ENCODE results near the gene GPR135.

Gene GPR135

GRCh38 chr14:59465316-59466135 is at the start of gene GPR135:
Gene GPR135 (minus strand): TSS chr14:59465380. CDS start chr14:59465226, 154 bp downstream.
- TF ChIP-seq CEBPB (IDR thresholded peaks at IDR 0.05), result no peak
- TF ChIP-seq TAF1 (IDR thresholded peaks at IDR 0.05; ENCODE audit: low read depth), result 0 out of 2 replicates have a peak, but pooled peaks have one; percentile 3
- peak; percentile 27; the same call in 1 of the 2 replicates for TF ChIP-seq MAX (IDR thresholded peaks at IDR 0.05)

- no peak for TF ChIP-seq TAF1 (IDR thresholded peaks at IDR 0.05; ENCODE audit: low read depth)
- TF ChIP-seq FOXM1 (IDR thresholded peaks at IDR 0.05; ENCODE audit: borderline replicate concordance, low read depth), result no peak
- no peak for TF ChIP-seq REST (IDR thresholded peaks at IDR 0.05; ENCODE audit: low read depth)
- no peak for TF ChIP-seq EGR1 (IDR thresholded peaks at IDR 0.05)
- no peak for TF ChIP-seq ZBTB7A (IDR thresholded peaks at IDR 0.05; ENCODE audit: low read depth)
- TF ChIP-seq USF1 (IDR thresholded peaks at IDR 0.05), result no peak
- no peak; the same call in 1 of the 2 replicates for TF ChIP-seq RAD21 (IDR thresholded peaks at IDR 0.05; ENCODE audit: low read depth)
- TF ChIP-seq TEAD4 (IDR thresholded peaks at IDR 0.05), result no peak
- no peak for TF ChIP-seq NFIC (IDR thresholded peaks at IDR 0.05)
- no peak for TF ChIP-seq CEBPB (IDR thresholded peaks at IDR 0.05)
- TF ChIP-seq MAX (IDR thresholded peaks at IDR 0.05), result no peak
- TF ChIP-seq CREB1 (IDR thresholded peaks at IDR 0.05; ENCODE audit: low read depth), result no peak
- TF ChIP-seq TCF12 (IDR thresholded peaks at IDR 0.05; ENCODE audit: low read depth), result no peak
- no peak for TF ChIP-seq EP300 (IDR thresholded peaks at IDR 0.05; ENCODE audit: borderline replicate concordance)
Measured at GRCh38 chr14:59511916-59512575, 46.9 kb upstream of the GPR135 start.

GRCh38 chr14:59510966-59511365 is 45.8 kb upstream of the GPR135 start:
- TF ChIP-seq TAF1 (IDR thresholded peaks at IDR 0.05; ENCODE audit: low read depth) (no peak), TEAD4 (IDR thresholded peaks at IDR 0.05) (no peak), RAD21 (IDR thresholded peaks at IDR 0.05; ENCODE audit: low read depth) (no peak), REST (IDR thresholded peaks at IDR 0.05; ENCODE audit: low read depth) (no peak), USF1 (IDR thresholded peaks at IDR 0.05) (no peak), FOXM1 (IDR thresholded peaks at IDR 0.05; ENCODE audit: borderline replicate concordance, low read depth) (no peak), CEBPB (IDR thresholded peaks at IDR 0.05) (no peak), TCF12 (IDR thresholded peaks at IDR 0.05; ENCODE audit: low read depth) (no peak), EGR1 (IDR thresholded peaks at IDR 0.05) (no peak), CREB1 (IDR thresholded peaks at IDR 0.05; ENCODE audit: low read depth) (no peak), NFIC (IDR thresholded peaks at IDR 0.05) (no peak), ZBTB7A (IDR thresholded peaks at IDR 0.05; ENCODE audit: low read depth) (no peak), MAX (IDR thresholded peaks at IDR 0.05) (no peak)

- TF ChIP-seq EGR1 (IDR thresholded peaks at IDR 0.05), result no peak
- TF ChIP-seq USF1 (IDR thresholded peaks at IDR 0.05), result no peak
- TF ChIP-seq MAX (IDR thresholded peaks at IDR 0.05), result no peak
- TF ChIP-seq NFIC (IDR thresholded peaks at IDR 0.05), result no peak
- no peak for TF ChIP-seq TAF1 (IDR thresholded peaks at IDR 0.05; ENCODE audit: low read depth)
- TF ChIP-seq TCF12 (IDR thresholded peaks at IDR 0.05; ENCODE audit: low read depth), result no peak
- no peak for TF ChIP-seq FOXM1 (IDR thresholded peaks at IDR 0.05; ENCODE audit: borderline replicate concordance, low read depth)
Measured at GRCh38 chr14:59510001-59510400, 44.8 kb upstream of the GPR135 start.

- TF ChIP-seq MAX (IDR thresholded peaks at IDR 0.05) (no peak), CEBPB (IDR thresholded peaks at IDR 0.05) (no peak), EP300 (IDR thresholded peaks at IDR 0.05; ENCODE audit: borderline replicate concordance) (no peak), NFIC (IDR thresholded peaks at IDR 0.05) (no peak), REST (IDR thresholded peaks at IDR 0.05; ENCODE audit: low read depth) (no peak), YY1 (IDR thresholded peaks at IDR 0.05; ENCODE audit: low read depth) (no peak), USF1 (IDR thresholded peaks at IDR 0.05) (no peak), CREB1 (IDR thresholded peaks at IDR 0.05; ENCODE audit: low read depth) (no peak), TCF12 (IDR thresholded peaks at IDR 0.05; ENCODE audit: low read depth) (no peak), RAD21 (IDR thresholded peaks at IDR 0.05; ENCODE audit: low read depth) (no peak), TAF1 (IDR thresholded peaks at IDR 0.05; ENCODE audit: low read depth) (no peak), FOXM1 (IDR thresholded peaks at IDR 0.05; ENCODE audit: borderline replicate concordance, low read depth) (no peak), EGR1 (IDR thresholded peaks at IDR 0.05) (no peak), ZBTB7A (IDR thresholded peaks at IDR 0.05; ENCODE audit: low read depth) (no peak), TEAD4 (IDR thresholded peaks at IDR 0.05) (no peak)
Measured at GRCh38 chr14:59509101-59509500, 43.9 kb upstream of the GPR135 start.
